H4 (cell line): ENCODE measurements around the gene GYS2. TPM values are rescaled to one million over a fixed set of nuclear protein-coding genes. Genes with fewer than 3 reads are reported as not detected.
"Not testable (repeated sequence)": the region's sequence is repeated elsewhere in the genome, so short reads cannot be mapped to it uniquely, and the experiment has no call there.

Source experiments
- DNase-seq: peaks from one replicate; pipeline ENCODE4 v3.0.0-alpha.2; 2015; ENCODE audit warnings: low spot score
- total RNA-seq: library from RNA; depleted of rRNA; stranded (reverse); fragments of >200 nt; shearing (Covaris generic); gene quantifications from 2 replicates; pipeline ENCODE4 v1.2.3, GENCODE V29; 2014; rRNA removed

The GYS2 gene
- total RNA-seq = not detected in 2 replicates

DNA sequence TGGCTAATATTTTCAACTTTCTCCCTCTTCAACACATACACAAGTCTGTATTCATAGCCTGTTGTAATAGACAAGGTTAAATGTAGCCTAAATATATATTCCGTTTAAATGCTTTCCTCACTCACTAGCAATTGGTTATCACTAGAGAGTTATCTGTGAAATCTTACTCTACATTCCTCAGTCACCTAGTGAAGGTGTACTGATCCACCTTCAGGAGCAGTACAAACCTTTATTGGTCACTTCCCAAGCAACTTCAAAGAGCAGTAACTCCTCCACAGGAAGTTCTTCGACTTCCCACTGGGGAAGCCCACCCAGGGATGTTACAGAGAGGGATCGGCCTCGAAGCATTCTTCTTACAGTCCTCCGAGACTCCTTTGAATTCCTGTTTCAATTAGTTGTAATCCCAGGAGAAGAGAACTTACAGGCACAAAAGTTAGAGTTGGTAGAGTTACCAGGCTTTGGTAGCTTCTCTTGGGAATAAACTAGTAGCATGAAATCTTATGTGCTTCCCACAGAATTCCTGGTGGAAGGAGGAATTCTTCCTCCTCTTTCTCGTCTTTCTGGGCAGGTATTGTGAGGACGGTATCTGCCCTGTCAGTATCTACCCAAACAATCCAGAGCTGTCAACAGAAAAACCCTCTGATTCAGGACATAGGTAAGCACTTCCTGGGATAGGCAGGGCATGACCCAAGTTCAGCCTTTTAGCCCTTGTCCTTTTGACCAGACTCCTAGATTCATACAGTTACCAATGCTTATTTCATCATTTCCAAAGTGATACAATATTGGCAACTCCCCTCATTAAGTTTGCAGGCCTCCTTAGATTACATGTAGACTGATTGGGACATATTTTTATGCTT lies at the start of gene GYS2:
Gene GYS2 (minus strand): TSS at position 603 of the 857 bp plus-strand sequence. CDS start 255 bp downstream, at position 348.
- no peak for DNase-seq

DNA sequence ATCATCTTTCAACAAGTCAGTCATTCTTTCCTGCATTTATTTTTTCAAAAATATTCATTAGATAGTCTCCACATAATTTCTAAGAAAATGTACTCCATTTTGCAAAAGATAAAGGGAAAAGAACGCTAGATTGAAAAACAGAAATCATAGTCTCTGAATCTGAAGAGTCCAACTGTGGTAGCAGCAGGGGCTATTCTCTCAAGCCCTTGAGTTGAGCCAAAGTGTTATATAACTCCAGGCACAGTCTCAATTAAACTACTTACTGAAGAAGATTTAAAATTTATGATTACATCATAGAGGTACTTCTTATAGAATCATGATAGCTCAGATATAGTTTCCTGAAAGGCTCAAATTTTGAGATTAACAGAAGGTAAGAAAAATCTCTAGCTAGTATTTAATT lies 47.2 kb upstream of the GYS2 start:
- no peak for DNase-seq

DNA sequence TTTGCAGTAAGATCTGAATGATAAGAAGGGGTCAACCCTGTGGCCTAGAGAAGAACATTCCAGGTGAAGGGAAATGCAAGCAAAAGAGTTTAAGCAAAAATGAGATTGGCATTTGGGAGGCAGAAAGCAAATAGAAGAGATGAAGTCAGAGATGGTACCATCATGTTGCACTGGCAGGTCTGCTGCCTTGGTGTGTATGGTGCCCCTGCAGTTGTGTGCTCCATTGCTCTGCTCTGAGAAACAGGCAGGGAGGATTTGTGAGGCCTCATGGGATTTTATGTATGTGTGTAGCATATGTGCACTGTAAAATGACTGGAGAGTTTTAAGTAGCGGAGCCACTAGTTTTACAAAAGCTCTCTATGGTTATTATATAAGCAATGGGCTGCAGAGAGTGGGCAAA lies 46.4 kb upstream of the GYS2 start:
- DNase-seq = no peak

DNA sequence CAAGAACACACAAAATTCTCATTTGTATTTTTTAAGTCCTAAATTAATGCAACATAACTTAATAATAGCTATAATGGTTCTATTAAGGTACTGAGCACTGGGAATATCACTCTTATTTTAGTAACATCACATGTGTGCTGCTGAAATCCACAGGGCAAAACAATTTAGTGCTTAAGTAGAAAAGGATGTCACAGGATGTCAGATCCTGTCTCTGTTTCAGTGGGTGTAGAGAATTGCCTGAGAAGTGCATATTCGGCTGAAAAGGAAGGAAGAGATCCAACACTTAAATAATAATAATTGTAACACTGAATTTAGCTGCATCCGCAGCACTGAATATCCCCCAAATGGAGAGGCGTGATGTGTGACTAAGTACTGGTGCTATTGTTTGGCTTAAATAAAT lies 44.4 kb upstream of the GYS2 start:
- DNase-seq = no peak

DNA sequence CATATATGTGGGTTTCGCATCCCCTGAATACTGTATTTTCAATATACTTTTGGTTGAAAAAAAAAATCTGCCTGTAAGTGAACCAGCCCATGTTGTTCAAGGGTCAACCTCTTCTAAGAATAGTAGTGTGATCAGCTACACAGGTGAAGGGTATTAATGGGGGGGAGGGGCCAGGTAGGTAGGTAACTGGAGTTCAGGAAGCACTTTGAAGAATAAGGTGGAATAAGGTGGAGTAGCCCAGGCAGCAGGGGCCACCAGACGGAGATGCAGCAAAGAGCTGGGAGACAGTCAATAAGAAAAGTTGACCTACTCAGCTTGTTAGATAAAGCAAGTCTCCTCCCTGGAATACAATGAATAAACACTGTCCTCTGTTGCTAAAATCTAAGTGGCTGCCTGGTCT lies 43.7 kb upstream of the GYS2 start:
- no peak for DNase-seq

DNA sequence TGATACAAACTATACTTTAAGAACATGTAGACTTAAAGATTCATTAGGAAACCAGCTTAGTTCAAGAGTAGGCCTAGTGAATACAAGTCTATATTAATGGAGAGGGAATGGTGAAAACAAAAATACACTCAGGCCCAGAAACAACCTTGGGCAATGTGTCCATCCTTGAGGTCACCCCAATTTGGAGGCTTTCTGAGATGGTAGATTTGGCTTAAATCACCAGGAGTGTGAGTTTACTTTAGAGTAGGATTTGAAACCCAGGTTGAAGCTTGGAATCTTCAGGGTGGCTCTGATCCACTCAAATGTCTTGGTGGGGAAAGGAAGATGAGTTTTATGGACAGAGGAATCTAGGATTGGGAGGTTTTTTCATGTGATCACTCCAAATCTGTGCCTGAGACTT lies 42.5 kb upstream of the GYS2 start:
- no peak for DNase-seq

DNA sequence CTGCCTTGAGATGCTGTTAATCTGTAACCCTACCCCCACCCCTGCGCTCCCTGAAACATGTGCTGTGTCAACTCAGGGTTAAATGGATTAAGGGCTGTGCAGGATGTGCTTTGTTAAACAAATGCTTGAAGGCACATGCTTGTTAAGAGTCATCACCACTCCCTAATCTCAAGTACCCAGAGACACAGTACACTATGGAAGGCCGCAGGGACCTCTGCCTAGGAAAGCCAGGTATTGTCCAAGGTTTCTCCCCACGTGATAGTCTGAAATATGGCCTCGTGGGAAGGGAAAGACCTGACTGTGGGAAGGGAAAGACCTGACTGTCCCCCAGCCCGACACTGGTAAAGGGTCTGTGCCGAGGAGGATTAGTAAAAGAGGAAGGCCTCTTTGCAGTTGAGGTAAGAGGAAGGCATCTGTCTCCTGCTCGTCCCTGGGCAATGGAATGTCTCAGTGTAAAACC lies 40.4 kb upstream of the GYS2 start:
- DNase-seq = not testable (repeated sequence)

DNA sequence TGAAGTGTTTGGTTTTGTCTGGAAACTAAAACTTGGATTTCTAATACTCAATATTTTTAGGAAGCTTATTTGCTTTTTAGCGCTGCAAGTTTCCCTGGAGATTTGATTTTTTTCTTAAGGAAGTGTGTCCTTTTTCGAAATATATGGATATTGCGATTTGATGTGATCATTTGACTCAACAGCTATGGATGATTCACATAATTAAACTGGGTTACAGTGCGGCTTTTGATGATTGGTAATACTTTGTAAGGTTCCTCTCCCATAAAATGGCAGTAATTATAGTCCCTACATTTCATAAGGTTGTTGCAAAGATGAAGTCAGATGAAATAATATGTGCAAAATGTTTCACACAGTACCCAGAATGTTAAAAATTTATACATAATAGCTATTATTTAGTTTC lies 39.9 kb upstream of the GYS2 start:
- no peak for DNase-seq

DNA sequence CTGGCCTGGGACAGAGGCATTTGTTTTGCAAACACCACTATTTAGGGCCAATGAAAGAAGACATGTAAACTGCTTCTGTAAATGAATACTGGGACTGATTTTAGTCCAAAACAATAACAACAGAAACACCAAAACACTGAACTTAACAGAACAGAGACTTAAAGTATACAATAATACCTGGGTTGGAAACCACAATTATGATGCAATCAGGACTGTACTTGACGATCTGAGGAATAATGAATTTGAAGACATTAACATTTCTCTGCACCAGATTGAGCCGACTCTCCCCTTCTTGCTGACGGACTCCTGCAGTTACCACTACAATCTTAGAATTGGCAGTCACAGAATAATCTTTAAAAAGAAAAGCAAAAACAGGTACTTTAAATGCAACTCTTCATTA lies 39.1 kb upstream of the GYS2 start:
- DNase-seq = no peak

DNA sequence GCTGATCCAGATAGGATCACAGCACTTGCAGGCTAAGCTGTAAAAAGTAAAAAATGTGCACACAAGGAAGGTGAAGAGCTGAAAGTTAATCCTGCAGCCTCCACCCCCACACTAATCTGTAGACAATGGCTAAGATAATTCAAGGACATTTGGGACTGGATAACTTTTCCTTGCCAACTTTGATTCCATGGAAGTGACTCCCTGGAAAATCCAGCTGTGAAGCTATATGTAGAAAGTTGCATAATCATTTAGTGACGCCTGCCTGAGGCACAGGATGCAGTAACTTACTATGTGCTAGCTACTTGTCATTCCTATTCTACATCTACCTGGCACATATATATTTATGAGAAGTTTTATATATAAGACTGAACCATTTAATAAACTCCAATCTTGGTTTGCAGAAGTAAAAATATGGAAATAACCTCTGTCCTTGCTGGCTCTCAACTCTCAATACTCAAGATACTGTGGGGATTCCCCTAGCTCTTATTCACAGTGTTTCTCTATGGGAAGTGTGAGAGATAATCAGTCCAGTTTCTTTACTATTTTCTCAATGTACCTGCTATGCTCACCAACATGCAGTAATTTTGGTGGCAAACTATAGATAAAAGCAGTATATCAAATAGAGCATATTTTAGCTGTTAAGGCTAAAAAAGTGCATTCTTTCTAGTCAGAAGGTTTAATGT lies 38.2 kb upstream of the GYS2 start:
- no peak for DNase-seq

DNA sequence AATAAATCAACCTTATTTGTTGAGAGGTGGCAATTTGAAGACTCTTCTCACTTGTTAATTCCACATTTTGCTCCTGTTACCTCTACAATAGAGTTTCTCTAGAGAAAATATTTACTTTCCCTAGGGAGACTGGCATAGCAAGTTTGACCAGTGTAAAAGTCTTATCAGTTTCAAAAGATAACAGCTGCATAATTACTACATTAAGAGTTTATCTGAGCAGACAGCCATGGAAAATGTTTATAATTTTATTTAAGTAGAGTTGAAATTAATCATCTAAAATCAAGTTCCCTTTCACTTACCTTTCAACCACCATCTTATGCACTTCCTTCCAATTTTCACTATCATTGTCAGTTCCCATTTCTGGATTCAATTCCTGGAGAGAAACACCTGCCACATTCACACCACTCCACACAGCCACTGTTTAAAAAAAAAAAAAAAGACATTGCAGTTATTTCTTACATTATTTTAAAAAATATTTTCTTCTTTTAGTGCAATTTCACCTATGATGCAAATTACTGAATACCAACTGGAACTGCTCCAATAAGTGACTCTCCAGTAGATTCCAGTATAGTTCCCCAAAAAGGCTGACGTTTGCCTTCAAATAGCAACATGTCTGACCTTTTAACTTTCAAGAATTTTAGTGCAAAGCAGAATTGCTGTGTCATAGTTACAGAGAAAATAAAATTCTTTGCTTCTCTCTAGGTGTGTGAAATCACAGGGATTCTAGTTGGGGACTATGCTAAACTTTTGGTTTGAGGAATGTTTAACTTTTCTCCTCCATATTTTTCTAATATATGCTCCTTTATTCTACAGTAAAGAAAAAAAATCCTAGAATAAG lies 33.6 kb upstream of the GYS2 start:
- DNase-seq = no peak

DNA sequence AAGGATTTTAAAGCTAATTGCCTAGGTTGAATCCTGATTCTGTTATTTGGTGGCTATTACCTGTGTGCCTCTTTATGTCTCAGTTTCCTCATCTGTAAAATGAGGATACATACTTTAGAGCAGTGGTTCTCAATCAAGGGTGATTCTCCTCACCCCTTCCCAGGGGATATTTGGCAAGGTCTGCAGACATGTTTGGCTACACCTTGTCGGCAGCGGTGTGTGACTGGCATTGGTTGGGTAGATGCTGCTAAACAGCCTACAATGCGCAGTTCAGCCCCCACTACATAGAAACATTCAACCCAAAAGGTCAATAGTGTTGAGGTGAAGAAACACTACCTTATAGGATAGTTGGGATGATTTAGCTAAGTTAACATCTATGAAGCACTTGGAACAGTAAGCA lies 29.6 kb upstream of the GYS2 start:
- no peak for DNase-seq

DNA sequence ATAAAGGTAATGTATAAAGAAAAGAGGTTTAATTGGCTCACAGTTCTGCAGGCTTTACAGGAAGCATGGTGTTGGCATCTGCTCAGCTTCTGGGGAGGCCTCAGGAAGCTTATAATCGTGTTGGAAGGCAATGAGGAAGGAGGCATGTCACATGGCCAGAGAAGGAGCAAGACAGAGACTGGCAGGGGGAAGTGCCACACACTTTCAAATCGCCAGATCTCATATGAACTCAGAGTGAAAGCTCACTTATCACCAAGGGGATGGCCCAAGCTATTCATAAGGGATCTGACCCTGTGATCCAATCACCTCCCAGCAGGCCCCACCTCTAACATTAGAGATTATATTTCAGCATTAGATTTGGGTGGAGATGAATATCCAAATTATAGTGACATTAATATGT lies 26.7 kb upstream of the GYS2 start:
- no peak for DNase-seq

DNA sequence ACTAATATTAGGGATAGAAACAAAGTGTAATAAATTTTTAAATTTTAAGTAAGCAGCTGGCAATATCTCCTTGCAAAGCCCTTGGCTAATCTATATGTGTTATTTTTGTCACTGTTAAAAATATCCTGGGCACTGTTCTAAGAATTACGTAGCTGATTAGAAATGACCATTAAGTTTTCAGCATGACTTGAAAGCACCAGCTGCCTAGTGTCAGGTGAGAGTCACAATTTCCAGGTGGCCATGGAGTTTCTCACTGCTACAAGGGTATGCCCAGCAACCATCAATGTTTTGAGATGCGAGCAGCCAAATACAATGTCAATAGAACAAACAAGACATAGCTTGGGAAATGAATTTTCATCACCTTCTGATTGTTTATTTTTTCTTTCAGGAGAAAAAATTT lies 23.3 kb upstream of the GYS2 start:
- no peak for DNase-seq

DNA sequence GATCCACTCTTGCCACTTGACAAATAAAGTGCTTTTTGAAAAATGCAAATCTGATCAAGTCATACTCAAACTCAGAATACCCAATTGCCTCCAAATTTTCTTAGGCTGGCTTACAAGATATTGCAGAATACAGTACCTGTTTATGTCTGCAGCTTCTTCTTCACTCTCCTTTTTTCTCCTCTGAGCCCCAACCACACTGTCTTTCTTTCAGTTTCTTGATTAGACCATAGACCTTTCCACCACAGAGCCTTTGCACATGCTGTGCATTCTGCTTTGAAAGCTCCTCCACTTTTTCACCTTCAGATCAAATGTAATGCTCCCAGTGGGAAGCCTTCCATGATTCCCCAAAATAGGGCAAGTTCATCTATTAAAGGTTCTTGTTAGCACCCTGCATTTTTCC lies 13.9 kb upstream of the GYS2 start:
- no peak for DNase-seq

DNA sequence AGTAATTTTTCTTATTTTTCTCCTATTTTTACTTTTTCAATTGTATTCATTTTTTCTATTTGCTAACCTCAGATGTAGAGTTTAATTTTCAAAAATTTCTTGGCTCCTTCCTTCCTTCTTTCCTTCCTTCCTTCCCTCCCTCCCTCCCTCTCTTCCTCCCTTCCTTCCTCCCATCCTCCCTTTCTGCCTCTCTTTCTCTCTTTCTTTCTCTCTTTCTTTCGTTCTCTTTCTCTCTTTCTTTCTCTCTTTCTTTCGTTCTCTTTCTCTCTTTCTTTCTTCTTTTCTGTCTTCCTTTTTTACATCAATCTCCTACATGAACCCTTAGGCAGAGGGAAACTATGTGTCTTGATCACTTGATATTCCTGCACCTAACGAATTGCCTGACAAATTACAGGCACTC lies 12.4 kb upstream of the GYS2 start:
- DNase-seq = no peak

DNA sequence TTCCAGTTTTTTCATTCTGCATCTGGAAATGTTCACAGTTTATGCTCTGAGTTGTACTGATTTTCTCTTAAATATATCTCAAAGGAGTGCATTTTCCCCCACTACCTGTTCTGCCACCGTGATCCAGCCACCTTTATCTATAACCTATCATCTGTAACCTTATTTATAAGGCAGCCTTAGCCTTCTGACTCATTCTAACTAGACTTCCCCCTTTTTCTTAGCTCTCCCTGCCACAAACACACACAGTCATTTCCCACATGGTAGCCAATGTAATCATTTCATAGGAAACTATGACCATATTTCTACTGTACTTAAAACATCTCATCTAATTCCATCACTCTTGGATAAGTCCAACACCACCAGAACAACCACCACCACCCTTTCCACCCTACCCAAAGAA lies 10.8 kb upstream of the GYS2 start:
- no peak for DNase-seq

DNA sequence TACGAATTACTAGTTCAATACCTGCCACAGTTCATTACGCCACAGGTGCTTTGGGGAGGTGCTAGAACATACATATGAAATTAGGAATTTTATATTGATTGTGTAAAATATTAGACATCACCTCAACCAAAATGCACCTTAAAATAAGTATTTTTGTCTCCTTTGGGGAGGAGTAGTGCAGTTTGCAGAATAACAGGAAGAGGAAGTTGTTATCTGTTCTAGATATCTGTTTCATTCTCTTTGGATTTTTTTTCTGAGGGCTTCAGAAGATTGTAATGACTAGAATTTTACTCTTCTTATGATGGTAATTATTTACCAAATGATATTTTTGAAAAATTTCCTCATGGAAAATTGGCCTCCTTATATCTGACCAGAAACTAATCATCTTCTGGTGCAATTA lies 9.9 kb upstream of the GYS2 start:
- no peak for DNase-seq

DNA sequence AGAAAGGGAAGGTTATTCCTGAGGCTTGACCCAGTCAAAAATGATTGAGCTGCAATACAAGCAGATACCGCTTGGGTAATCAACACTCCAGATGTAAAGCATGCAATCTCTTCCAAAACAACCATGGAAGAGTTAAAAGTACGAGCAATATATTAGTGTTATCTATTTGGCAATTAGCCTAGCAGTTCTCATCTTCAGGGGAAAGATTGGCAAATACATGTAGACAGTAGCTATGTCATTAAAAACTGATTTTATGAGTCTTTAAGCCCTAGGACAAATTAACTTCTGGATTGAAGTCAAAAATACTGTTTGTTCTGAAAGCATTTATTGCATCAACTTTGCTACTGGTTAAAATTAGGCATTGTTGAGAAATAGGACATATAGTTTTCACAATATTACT lies 9.3 kb upstream of the GYS2 start:
- DNase-seq = no peak

DNA sequence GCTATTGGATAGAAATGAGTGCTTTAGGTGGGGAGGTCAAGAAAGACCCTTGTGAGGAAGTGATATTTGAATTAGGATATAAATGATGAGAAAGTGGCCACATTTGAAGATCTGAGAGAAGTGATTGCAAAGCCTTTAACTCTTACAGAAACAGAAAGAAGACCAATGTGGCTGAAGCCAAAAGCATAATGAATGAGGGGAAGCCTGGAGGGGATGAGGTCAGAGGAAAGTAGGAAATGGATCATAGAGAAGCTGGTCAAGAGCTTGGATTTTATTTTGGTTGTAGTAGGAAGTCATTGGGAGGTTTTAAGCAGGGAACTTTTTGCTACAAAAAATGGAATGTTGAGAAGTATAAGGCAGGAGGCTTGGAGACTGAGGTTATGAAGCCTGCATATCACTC lies 3.5 kb upstream of the GYS2 start:
- no peak for DNase-seq

DNA sequence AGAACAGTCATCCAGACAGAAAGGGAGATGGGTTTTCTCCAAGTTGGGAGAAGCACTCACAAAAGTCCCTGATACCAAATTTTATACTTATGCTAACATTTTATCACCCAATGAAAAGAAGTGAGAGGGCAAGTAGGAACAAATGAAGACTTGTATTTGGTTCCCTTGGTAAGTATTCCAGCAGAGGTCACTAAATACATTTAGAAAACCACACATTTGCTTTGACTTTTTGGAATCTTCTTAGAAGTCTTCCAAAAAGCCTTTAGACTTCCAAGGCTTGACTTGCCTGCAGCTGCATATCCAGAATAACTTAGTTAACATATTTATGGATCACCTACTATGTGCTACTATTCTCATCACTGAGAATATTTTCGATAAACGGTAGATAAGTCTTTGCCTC lies 3.1 kb upstream of the GYS2 start:
- no peak for DNase-seq

DNA sequence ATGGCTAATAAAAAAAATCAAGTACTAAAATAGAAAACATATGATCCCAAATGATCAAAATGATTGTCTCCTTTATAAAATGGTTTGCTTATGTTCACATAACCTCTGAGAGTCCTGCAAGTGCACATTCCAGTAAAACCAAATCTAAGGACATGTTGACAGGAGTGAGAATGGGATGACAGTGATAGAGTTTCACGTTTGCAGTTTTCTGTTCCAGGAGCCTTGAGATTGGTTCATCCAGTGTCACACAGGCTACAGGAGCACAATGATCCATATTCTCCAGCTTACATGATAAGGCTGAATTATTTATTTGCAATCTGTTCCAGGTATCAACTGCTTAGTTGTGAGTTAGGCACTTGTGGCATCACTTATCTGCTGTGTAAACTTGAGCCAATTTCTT lies 1.5 kb upstream of the GYS2 start:
- no peak for DNase-seq
